ENCODE data around the gene GATD1.

Gene GATD1

GRCh38 chr11:794013-794765, 16.9 kb upstream of the GATD1 start:
- no peak overlapping the region for H3K4me3 ChIP-seq (ENCODE audit: low read depth, low read length)
- no peak for TF ChIP-seq CTCF (IDR thresholded peaks at IDR 0.05; ENCODE audit: insufficient read depth, low read length, missing control alignments)
- POLR2A ChIA-PET: interaction anchor here (1.4 to 2.8 kb wide), 2 partner anchors 9 to 17 kb away, joined by 3 to 10 read pairs; partner anchors contain the start of gene GATD1
- CTCF ChIA-PET: interaction anchor here (2.4 kb wide), 1 partner anchor 10 kb away, joined by 13 read pairs; no protein-coding TSS in a partner anchor
- DNase-seq (ENCODE audit: low read depth, low spot score): no peak

- ChIA-PET POLR2A (interaction anchor here (1.4 kb wide), 1 partner anchor 9 kb away, joined by 3 read pairs; no protein-coding TSS in a partner anchor), CTCF (interaction anchor here (2.4 kb wide), 1 partner anchor 9 kb away, joined by 13 read pairs; no protein-coding TSS in a partner anchor)
- TF ChIP-seq CTCF (IDR thresholded peaks at IDR 0.05; ENCODE audit: insufficient read depth, low read length, missing control alignments): no peak
- H3K4me3 ChIP-seq (ENCODE audit: low read depth, low read length): no peak overlapping the region
- no peak for DNase-seq (ENCODE audit: low read depth, low spot score)
Observed at GRCh38 chr11:793556-793955, 16.3 kb upstream of the GATD1 start.

GRCh38 chr11:792873-793272, 15.6 kb upstream of the GATD1 start:
- POLR2A ChIA-PET: no interaction called here
- CTCF ChIA-PET: interaction anchor here (2.4 kb wide), 1 partner anchor 8 kb away, joined by 13 read pairs; no protein-coding TSS in a partner anchor
- TF ChIP-seq CTCF (IDR thresholded peaks at IDR 0.05; ENCODE audit: insufficient read depth, low read length, missing control alignments): no peak
- H3K4me3 ChIP-seq (ENCODE audit: low read depth, low read length): no peak overlapping the region
- no peak for DNase-seq (ENCODE audit: low read depth, low spot score)

- no peak for TF ChIP-seq CTCF (IDR thresholded peaks at IDR 0.05; ENCODE audit: insufficient read depth, low read length, missing control alignments)
- H3K4me3 ChIP-seq (ENCODE audit: low read depth, low read length): no peak overlapping the region
- ChIA-PET POLR2A (no interaction called here), CTCF (interaction anchor here (2.4 kb wide), 1 partner anchor 8 kb away, joined by 13 read pairs; no protein-coding TSS in a partner anchor)
- no peak for DNase-seq (ENCODE audit: low read depth, low spot score)
Observed at GRCh38 chr11:792535-792821, 15.2 kb upstream of the GATD1 start.

- H3K4me3 ChIP-seq (ENCODE audit: low read depth, low read length): no peak overlapping the region
- POLR2A ChIA-PET: no interaction called here
- CTCF ChIA-PET: interaction anchor here (2.4 kb wide), 1 partner anchor 7 kb away, joined by 13 read pairs; no protein-coding TSS in a partner anchor
- no peak for DNase-seq (ENCODE audit: low read depth, low spot score)
- TF ChIP-seq CTCF (IDR thresholded peaks at IDR 0.05; ENCODE audit: insufficient read depth, low read length, missing control alignments): no peak
Observed at GRCh38 chr11:791658-792534, 14.6 kb upstream of the GATD1 start.
